ENCODE results near the gene KCTD5.
A peak's percentile ranks its signal among the peaks of the same experiment; 100 is the strongest.

Gene KCTD5

DNA sequence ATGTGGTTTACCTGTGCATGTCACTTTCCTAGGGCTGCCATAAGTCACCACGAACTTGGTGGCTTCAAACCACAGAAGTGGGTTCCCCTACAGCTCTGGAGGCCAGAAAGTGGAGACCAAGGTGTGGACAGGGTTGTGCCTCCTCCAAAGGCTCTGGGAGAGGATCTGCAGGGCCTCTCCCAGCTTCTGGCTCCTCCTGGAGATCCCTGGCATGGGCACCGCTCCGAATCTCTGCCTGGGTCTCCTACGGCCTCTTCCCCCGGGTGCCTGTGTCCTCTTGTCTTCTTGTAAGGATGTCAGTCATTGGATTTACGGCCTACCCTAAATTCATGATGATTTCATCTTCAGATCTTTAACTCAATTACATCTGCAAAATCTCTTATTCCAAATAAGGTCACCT is 67.6 kb downstream of the KCTD5 start:
- DNase-seq (ENCODE audit: low read depth in 2 of 2), result no peak

DNA sequence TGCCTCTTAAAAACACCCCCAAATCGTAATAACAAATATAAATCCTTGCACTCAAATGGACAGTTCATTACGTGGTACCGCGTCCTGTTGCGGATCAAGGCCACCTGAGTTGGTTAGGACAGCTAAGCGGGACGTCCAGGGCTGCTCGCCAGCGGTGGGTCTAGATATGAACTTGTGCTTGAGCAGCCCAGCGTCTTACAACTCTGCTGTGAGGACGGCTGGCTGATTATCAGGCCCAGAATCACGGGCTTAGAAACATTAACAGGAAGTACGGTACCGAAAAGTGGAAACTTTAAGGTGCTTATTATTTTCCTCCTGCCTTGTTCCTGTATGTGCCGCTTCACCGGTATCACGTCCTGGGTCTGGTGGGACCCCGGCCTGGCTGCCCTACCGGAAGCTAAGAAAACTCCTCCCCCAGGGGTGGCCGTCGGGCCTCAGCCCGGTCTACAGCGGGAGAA is 69.3 kb downstream of the KCTD5 start:
- no peak for DNase-seq (ENCODE audit: low read depth in 2 of 2)

DNA sequence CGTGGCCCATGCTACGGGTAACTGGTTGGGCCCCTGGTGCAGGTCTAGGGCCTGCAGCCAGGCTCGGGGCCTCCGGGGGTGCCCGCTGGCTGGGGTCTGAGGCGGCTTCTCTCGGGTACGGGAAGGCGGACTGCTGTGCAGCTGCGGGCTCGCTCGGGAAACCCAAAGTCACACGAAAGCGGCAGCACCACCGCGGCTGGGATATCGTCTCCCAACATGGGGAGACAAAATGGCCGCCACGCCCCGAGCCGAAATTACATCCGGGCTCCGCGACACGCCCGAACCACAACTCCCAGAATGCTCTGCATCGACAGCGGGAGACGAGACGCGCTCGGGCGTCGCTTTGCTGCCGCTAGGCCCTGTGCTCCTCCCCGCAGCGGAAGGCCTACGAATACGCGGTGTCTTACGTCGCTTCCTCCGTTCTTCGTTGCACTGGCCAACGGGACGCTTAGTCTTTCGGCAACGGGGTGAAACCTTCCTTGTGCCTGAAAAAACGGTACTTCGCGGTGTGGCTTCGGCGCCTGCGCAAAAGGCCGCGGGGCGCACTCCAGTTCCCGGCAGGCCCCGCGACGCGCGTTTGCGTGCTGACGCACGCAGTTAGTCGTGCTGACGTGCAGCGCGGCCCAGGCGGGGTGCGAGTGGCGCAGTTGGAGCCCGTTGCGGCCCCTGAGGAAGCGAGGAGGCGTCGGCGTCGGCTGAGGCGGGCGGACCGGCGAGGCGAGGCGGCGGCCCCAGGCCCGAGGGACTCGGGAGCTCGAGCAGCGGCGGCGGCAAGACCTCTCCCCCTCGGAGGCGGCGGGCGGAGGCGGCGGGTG is 69.9 kb downstream of the KCTD5 start, which contains the start of gene SRRM2:
Gene SRRM2 (plus strand): TSS at position 604 of the 815 bp plus-strand sequence. CDS start 3,727 bp downstream, outside the sequence.
- DNase-seq (ENCODE audit: low read depth in 2 of 2), result peak; percentile 90 to 92

DNA sequence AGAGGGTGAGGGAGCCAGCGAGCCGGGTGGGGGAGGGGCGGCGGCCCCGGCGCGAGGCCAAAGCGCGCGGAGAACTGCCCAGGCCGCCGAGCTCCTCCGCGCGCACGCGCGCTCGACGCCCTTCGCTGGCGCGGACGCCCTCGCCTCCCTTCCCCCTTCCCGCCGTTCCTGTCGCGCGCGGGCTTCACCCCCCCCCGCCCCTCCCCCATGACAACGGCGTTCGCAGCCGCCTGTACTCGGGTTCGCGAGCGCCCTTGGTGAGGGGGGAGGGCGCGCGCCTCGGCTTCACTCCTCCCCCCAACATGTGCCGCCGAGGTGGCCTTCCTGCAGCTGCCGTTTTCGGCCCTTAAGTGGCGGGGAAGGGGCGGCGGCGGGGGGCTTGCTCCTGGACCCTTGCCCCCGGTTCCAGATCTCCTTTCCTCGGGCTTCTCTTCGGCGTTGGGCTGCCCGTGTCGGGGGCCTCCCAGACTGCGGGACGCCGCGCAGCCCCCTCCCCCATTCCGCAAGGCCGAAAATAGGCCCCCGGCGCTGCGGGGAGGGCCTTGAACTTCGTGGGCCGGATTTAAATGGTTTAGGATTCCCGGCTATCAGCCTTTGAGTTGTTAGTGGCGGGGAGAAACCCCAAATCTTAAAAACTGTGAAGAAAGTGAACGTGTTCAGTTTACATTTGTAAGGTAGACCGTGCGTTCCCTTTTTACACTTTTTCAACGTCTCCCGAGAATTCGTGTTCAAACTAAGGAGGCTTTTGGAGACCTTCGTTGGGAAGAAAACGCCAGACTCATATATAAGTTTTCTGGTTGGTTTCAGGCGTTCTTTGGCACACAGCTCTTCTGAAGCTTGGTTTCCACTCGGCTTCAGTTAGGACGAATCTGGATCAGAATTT is 70.8 kb downstream of the KCTD5 start:
- DNase-seq (ENCODE audit: low read depth in 2 of 2), result peak; percentile 55 to 64

DNA sequence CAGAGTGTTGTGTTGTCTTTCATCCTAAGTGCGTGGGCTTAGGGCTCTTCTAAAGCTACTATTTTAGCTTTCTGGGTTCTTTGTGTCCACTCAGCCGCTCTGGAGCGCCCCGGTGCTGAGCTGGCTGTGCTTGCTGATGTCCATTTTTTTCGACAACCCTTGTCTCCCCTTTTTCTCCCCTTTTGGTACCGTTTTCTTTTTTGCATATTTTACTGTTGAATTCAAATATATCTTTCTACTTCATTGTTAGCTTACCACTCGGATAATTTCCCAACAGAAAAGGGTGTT is 71.4 kb downstream of the KCTD5 start:
- DNase-seq (ENCODE audit: low read depth in 2 of 2), result no peak

DNA sequence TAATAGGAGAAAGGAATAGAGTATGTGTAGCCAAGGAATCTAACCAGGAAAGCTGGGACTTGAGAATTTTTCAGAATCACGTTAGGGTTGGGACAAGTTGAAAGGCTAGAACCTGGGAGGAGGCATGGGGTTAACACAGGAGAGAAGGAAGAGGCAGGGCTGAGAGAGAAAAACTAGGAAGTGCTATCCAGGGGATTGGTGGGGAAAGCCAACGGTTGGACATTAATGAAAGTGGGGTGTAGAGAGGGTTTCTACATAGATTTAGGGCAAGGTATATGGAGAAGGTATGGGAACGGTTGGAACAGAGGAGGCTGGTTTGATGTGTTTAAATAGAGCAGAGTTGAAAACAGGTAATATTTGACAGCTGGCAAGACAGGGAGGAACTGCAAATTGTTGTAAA is 72.8 kb downstream of the KCTD5 start:
- no peak for DNase-seq (ENCODE audit: low read depth in 2 of 2)

DNA sequence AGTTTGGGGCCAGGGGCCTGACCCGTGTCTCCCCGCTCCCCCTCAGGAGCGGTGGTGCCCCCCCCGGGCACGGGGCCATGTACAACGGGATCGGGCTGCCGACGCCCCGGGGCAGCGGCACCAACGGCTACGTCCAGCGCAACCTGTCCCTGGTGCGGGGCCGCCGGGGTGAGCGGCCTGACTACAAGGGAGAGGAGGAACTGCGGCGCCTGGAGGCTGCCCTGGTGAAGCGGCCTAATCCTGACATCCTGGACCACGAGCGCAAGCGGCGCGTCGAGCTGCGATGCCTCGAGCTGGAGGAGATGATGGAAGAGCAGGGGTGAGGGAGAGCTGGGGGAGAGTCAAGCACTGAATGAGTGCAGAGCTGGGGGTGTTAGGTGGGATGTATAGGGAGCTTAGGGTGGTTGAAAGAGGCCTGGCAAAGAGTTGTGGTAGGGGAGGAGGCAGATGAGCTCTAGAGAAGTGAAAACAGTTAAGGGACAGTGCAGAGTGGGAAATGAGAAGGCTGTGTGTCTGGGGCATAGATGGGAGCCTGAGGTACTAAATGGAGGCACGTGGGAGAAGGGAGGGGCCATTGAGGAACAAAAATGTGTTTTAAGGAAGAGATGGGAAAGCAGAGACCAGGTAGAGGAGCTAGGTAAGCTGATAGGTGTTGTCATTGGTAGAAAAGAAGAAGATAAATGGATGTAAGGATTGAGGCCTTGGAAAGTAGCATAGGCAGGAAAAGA is 74.1 kb downstream of the KCTD5 start:
- DNase-seq (ENCODE audit: low read depth in 2 of 2), result no peak

DNA sequence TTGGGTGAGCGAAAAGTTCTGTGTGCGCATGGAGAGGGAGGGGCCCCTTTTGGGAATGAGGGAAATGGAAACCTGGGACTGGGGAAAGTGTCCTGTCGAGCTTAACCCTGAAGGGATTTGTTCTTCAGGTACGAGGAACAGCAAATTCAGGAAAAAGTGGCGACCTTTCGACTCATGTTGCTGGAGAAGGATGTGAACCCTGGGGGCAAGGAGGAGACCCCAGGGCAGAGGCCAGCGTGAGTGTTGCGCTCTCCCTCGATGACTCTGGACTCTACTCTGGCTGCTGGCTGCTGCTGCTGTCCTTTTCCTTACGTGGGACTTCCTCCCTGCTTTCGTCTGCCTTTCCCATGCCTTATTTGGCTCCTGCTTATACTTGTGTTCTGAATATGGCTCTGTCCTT is 75.0 kb downstream of the KCTD5 start:
- DNase-seq (ENCODE audit: low read depth in 2 of 2), result no peak

Measured in stimulated activated CD4-positive, alpha-beta T cell treated with anti-CD3 and anti-CD28 coated beads, Interleukin-15, amount 100 ng/mL, for 48 hours (primary cell).